ENCODE data around the gene TPT1.

The TPT1 gene

GRCh38 chr13:45341799-45342500 lies 967 bp upstream of the TPT1 start:
- Histone ChIP-seq H3K4me3 (ENCODE audit: low read depth, low read length) (peak overlapping the region; percentile 66), H3K36me3 (ENCODE audit: control insufficient read depth in 2 of 2, insufficient read depth in 1 of 2, low read length in 2 of 2) (peaks cover 23 to 37% of the 10 kb centered on the region in 2 experiments), H3K4me1 (ENCODE audit: control insufficient read depth, insufficient read depth, low read length) (peaks cover 12% of the 10 kb centered on the region), H3K9me3 (ENCODE audit: control insufficient read depth, insufficient read depth, low read depth, low read length) (no peaks in the 10 kb centered on the region), H3K27ac (ENCODE audit: extremely low read depth, low read depth, low read length) (peak overlapping the region; percentile 71)
- POLR2A ChIA-PET, result interaction anchor here (0.6 to 3.4 kb wide), 11 partner anchors 10 to 1081 kb away, joined by 3 to 47 read pairs (median 4); partner anchors contain the start of gene SLC25A30
- no peak for TF ChIP-seq ZNF155 (tag by site-specific recombination; IDR thresholded peaks at IDR 0.05)
- TF ChIP-seq ZNF335 (tag by site-specific recombination; conservative IDR thresholded peaks at IDR 0.05), result peak; percentile 15
- peak; percentile 53; the same call in 1 of the 2 replicates for TF ChIP-seq ZBTB48 (tag by site-specific recombination; IDR thresholded peaks at IDR 0.05)
- peak; percentile 17; the same call in 1 of the 2 replicates for TF ChIP-seq ZNF645 (tag by site-specific recombination; IDR thresholded peaks at IDR 0.05)
- peak; percentile 89 for TF ChIP-seq WT1 (tag by site-specific recombination; IDR thresholded peaks at IDR 0.05)
- no peak for TF ChIP-seq ZNF558 (tag by site-specific recombination; IDR thresholded peaks at IDR 0.05)
- TF ChIP-seq ZNF76 (tag by site-specific recombination; IDR thresholded peaks at IDR 0.05; ENCODE audit: borderline replicate concordance, low read depth), result peak; percentile 42; the same call in 1 of the 2 replicates
- peak; percentile 44; the same call in 1 of the 2 replicates for TF ChIP-seq KLF17 (tag by site-specific recombination; IDR thresholded peaks at IDR 0.05)
- TF ChIP-seq KLF1 (tag by site-specific recombination; IDR thresholded peaks at IDR 0.05), result peak; percentile 12; the same call in 1 of the 2 replicates
- TF ChIP-seq ZSCAN16 (tag by site-specific recombination; IDR thresholded peaks at IDR 0.05), result no peak
- CTCF ChIA-PET, result interaction anchor here (0.7 to 1.4 kb wide), 2 partner anchors 51 to 177 kb away, joined by 3 read pairs; no protein-coding TSS in a partner anchor

GRCh38 chr13:45340422-45341033 lies 455 bp downstream of the TPT1 start:
- H3K9me3 ChIP-seq (ENCODE audit: control insufficient read depth, insufficient read depth, low read depth, low read length), result no peaks in the 10 kb centered on the region
- peak overlapping the region; percentile 80 for H3K4me3 ChIP-seq (ENCODE audit: low read depth, low read length)
- ChIA-PET CTCF (interaction anchor here (0.6 to 1.4 kb wide), 6 partner anchors 11 to 247 kb away, joined by 3 to 4 read pairs (median 3); no protein-coding TSS in a partner anchor), POLR2A (interaction anchor here (0.6 to 3.4 kb wide), 8 partner anchors 9 to 76 kb away, joined by 3 to 47 read pairs (median 4); no protein-coding TSS in a partner anchor)
- H3K4me1 ChIP-seq (ENCODE audit: control insufficient read depth, insufficient read depth, low read length), result peaks cover 12% of the 10 kb centered on the region
- H3K27ac ChIP-seq (ENCODE audit: extremely low read depth, low read depth, low read length), result peak overlapping the region; percentile 91
- peaks cover 37 to 51% of the 10 kb centered on the region in 2 experiments for H3K36me3 ChIP-seq (ENCODE audit: control insufficient read depth in 2 of 2, insufficient read depth in 1 of 2, low read length in 2 of 2)
- TF ChIP-seq KLF16 (tag by site-specific recombination; IDR thresholded peaks at IDR 0.05), result no peak
- no peak for TF ChIP-seq ZNF184 (tag by site-specific recombination; IDR thresholded peaks at IDR 0.05)
- TF ChIP-seq ZNF274 (IDR thresholded peaks at IDR 0.05; ENCODE audit: low read length), result no peak
- TF ChIP-seq ZNF274 (tag by site-specific recombination; IDR thresholded peaks at IDR 0.05; ENCODE audit: borderline replicate concordance), result no peak
- no peak for TF ChIP-seq ZNF426 (tag by site-specific recombination; IDR thresholded peaks at IDR 0.05)
- peak; percentile 57; the same call in 1 of the 2 replicates for TF ChIP-seq ZSCAN30 (tag by site-specific recombination; IDR thresholded peaks at IDR 0.05)
- TF ChIP-seq ZNF560 (tag by site-specific recombination; IDR thresholded peaks at IDR 0.05; ENCODE audit: borderline replicate concordance), result no peak
- peak; percentile 33; the same call in 1 of the 2 replicates for TF ChIP-seq ZNF76 (tag by site-specific recombination; IDR thresholded peaks at IDR 0.05; ENCODE audit: borderline replicate concordance, low read depth)
- no peak for TF ChIP-seq ZNF354C (tag by site-specific recombination; IDR thresholded peaks at IDR 0.05; ENCODE audit: borderline replicate concordance, low read depth)
- no peak for TF ChIP-seq ZNF16 (tag by site-specific recombination; IDR thresholded peaks at IDR 0.05; ENCODE audit: low read depth)
- no peak for TF ChIP-seq ZNF140 (tag by site-specific recombination; IDR thresholded peaks at IDR 0.05)
- no peak for TF ChIP-seq ZNF670 (tag by site-specific recombination; IDR thresholded peaks at IDR 0.05; ENCODE audit: low read depth)
- TF ChIP-seq ZNF23 (tag by site-specific recombination; IDR thresholded peaks at IDR 0.05; ENCODE audit: borderline replicate concordance), result no peak
- TF ChIP-seq MEIS1 (CRISPR knock-in tag; IDR thresholded peaks at IDR 0.05; ENCODE audit: borderline replicate concordance), result no peak
- no peak for TF ChIP-seq ZNF132 (tag by site-specific recombination; IDR thresholded peaks at IDR 0.05; ENCODE audit: borderline replicate concordance)
- peak; percentile 64 for TF ChIP-seq GLIS2 (tag by site-specific recombination; IDR thresholded peaks at IDR 0.05)
- no peak for TF ChIP-seq ZNF792 (tag by site-specific recombination; IDR thresholded peaks at IDR 0.05)
- no peak for TF ChIP-seq ZNF830 (tag by site-specific recombination; IDR thresholded peaks at IDR 0.05; ENCODE audit: low read depth)
- TF ChIP-seq ZXDB (tag by site-specific recombination; IDR thresholded peaks at IDR 0.05), result no peak
- TF ChIP-seq ZNF654 (tag by site-specific recombination; IDR thresholded peaks at IDR 0.05; ENCODE audit: low read depth), result no peak
- no peak for TF ChIP-seq ZNF529 (tag by site-specific recombination; IDR thresholded peaks at IDR 0.05; ENCODE audit: insufficient replicate concordance)
- no peak for TF ChIP-seq ZNF239 (tag by site-specific recombination; IDR thresholded peaks at IDR 0.05)
